ENCODE measurements around the gene AZI2.

The AZI2 gene

GRCh38 chr3:28348629-28349468, at the start of gene AZI2, which contains the start of gene ZCWPW2:
Gene AZI2 (minus strand): TSS chr3:28348824. CDS start chr3:28340617, 8,207 bp downstream.
Gene ZCWPW2 (plus strand): TSS chr3:28348721. CDS start chr3:28413069, 64,348 bp downstream.
- peak; percentile 12 for TF ChIP-seq CTCF (IDR thresholded peaks at IDR 0.05; ENCODE audit: low read depth, low read length)

GRCh38 chr3:28388978-28389377, 40.4 kb upstream of the AZI2 start:
- no peak for DNase-seq (ENCODE audit: extremely low read depth, low read depth)
- TF ChIP-seq CTCF (IDR thresholded peaks at IDR 0.05; ENCODE audit: low read depth, low read length): no peak

More at GRCh38 chr3:28348629-28349468, at the start of gene AZI2, which contains the start of gene ZCWPW2:
- peak; percentile 95 for DNase-seq (ENCODE audit: extremely low read depth, low read depth)

GRCh38 chr3:28386049-28386448, 37.4 kb upstream of the AZI2 start:
- no peak for TF ChIP-seq CTCF (IDR thresholded peaks at IDR 0.05; ENCODE audit: low read depth, low read length)
- DNase-seq (ENCODE audit: extremely low read depth, low read depth): no peak

- no peak for TF ChIP-seq CTCF (IDR thresholded peaks at IDR 0.05; ENCODE audit: low read depth, low read length)
- DNase-seq (ENCODE audit: extremely low read depth, low read depth): no peak
Observed at GRCh38 chr3:28376424-28376823, 27.8 kb upstream of the AZI2 start.

GRCh38 chr3:28349469-28350000, 911 bp upstream of the AZI2 start:
- no peak for DNase-seq (ENCODE audit: extremely low read depth, low read depth)
- TF ChIP-seq CTCF (IDR thresholded peaks at IDR 0.05; ENCODE audit: low read depth, low read length): no peak

GRCh38 chr3:28348265-28348628, 377 bp downstream of the AZI2 start:
- peak; percentile 93 for DNase-seq (ENCODE audit: extremely low read depth, low read depth)
- no peak for TF ChIP-seq CTCF (IDR thresholded peaks at IDR 0.05; ENCODE audit: low read depth, low read length)
